NCI-H2196 (cell line): Measurements from ENCODE around the gene CDK5RAP2.
A peak's percentile ranks its signal among the peaks of the same experiment; 100 is the strongest.

ENCODE experiments used
- DNase-seq: peaks from one replicate; lab custom pipeline; 2025; ENCODE audit not compliant: unreplicated experiment; lab: John Stamatoyannopoulos, UW

The CDK5RAP2 gene

DNA sequence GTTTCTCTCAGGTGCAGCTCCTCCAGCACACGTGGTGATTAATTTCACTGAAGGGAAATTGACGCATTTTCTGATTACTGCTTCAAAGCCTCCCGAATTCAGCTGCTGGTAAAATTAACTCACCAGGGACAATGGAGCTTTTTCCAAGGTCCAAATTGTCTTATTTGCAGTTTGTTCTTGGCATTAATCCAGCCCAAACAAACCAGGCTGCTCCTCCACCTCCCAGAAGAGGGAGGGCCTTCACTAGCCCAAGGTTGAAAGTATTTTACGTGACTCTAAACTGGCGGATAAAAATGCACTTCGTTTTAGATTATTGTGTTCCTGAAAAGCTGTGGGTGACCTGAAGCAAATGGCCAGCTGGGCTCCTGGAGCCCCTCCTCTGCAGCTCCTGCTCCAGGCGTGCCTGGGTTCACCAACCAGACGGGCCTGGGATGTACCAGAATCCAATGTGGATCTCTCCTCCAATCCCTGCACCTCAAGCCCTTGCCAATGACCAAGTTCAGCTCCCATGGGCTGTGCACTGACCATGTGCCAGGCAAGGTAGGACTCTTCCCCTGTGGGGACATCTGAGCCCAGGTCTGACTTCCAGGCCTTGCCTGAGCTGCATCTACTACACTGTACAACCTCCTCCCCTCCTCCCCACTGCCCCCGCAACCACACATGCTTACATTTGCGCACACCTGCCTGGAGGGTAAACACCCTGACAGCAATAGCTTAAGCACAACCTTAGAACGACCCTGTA lies 193.4 kb downstream of the CDK5RAP2 start:
- peak; percentile 65 for DNase-seq

DNA sequence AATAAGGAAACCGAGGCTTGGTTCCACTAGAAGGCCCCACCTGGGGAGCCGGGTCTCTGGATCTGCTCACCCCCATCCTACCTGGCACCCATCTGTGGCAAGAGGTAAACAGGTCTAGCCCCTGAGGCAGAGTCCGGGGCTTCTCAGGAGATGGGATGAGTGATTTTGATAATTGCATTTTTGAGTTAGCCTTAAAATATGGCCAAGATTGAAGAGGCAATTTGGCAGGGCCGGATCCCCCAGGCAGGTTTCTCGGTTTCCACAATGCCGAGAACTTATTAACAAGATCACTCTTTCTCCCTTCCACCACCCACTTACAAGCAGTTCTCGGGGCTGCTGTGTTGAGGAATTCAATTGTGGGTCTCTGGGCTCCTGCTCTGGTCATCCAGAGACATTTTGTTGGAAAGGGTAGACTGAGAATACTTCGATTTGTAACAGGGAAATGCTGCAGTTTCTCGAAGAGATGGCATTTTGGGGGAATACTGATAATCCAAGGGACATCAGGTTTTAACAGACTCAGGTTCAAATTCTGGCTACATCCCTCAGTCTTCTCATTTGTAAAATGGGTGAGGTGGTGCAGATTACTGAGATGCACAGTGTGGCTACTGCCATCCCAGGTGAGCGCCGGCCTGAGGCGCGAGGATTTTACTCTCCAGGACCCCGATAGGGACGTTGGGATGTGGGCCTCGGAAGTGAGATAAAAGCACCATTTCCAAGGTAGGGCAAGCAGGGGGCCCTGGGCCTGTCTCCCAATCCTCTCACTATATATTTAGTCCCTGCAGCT lies 194.2 kb downstream of the CDK5RAP2 start:
- DNase-seq = no peak

DNA sequence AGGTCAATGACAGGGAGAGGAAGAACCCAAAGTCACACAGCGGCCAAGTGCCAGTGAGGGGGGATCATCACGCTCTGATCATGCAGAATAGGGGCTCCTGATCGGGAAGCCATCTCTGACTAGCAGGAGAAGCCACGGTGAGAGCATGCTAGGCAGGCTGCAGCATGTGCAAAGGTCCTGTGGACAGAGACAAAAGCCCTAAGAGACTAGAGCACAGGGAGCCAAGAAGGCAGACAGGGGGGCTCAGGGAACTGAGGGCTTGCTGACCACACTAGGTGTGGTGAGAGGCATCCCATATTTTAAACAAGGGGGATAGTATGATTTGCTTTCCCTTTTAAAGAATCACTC lies 195.1 kb downstream of the CDK5RAP2 start:
- DNase-seq = no peak

DNA sequence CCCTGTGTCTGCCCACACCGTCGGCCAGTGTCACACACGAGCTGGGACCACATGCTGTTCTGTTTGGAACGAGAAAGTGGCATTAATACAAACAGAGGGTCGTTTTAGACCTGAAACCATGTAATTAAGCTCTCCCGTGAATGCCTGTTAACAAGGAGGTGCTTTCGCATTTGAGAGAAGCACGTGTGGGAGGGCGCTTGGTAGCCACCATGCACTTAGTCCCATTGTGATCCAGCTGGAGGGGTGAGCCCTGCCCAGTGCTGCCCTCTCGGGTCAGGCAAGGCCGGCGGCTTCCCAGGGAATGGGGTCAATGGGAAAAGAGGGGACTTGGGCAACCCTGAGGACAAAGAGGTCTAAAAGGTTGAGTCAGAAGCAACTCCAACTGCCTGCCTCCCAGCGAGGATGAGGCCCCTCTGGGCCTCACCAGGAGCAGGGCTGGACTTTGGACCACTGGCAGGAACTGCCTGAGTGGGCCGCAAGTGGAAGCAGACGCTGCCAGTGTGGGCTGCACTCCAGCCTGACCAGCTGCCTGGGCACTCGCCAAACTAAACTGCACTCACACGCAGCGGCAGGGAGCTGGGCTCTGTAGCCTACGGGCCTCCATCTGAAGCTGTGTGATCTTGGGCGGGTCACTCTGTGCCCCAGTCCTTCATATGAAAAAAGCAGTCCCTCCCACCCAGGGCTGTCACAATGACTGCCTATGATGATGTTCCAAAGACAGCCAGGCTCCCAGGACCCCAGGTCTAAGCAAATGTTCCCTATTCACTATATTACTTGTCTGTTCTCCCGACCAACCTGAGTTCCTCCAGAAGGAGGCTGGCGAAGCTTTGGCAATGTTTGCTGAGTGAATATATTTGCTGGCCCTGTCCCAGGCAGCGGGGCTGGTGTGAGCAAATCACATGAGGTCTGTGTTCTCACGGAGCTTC lies 195.7 kb downstream of the CDK5RAP2 start:
- DNase-seq = no peak

DNA sequence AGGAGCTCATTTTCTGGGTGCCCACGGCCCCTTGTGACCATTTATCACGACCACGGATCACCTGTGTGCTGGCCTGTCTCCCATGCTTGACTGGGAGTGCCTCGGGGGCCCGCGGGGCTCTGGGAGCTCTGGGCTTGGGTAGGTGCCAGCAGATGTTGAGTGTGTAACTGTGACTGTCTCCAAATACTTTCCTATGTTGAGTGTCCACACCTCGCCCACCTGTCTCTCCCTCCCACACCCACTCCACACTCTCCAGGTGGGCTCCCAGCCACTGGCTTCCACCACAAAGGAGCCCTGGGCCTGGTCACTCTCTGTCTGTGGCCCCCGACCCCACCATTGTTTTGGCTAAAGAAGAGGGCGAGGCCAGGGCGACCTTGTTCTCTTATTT lies 196.4 kb downstream of the CDK5RAP2 start:
- DNase-seq = no peak

DNA sequence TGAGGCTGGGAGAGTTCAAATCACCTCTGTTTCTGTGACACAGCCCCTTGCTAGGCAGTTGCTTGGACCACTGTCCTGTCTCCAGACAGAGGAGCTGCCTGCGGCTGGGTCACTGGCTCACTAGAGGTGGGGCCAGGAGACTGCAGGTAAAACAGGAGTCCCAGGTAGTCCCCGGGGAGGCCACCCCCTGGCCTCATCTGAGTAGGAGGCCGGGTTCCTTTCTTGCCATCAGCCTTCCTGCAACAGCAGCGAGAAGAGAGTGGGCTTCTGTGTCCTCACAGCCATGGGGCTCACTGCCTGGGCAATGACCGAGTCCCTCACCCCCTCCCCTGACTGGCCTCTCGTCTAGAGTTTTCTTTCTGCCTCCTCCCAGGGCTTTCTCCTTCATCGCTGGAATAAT lies 197.5 kb downstream of the CDK5RAP2 start:
- DNase-seq = no peak

DNA sequence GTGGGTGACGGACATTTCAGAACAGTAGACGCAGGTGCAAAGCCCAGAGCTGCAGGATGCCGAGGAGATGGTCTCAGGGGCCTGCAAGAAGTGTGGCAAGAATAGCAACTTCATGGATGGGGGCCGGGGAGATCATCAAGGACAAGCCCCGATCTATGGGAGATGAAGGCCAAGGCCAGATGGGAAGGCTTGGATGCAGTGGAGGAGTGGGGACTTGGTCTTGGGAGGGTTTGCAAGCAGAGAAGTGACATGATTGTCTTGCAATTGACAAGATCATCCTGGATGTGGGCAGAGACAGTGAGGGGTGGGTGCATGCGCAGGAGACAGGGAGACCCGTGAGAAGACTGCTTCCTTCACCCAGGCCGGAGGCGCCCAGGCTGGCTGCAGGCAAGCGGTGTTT lies 198.1 kb downstream of the CDK5RAP2 start:
- no peak for DNase-seq

DNA sequence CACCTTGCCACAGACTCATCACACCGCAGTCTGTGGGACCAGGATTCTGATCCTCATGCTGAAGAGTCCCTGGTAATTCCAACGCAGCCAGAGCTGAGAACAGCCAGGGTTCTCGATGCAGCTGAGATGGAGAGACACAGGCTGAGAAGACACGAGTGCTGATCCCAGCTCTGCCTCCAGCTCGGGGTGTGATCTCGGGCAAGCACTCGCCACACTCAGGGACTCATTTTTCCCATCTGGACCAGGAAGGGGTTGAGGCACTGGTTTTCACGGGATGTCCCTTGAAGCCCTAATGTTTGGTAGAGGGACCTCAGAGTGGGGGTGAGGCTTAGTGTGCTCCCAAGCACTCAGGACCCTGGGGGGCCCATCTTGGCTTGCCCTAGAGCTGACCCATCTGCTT lies 200.4 kb downstream of the CDK5RAP2 start:
- no peak for DNase-seq

DNA sequence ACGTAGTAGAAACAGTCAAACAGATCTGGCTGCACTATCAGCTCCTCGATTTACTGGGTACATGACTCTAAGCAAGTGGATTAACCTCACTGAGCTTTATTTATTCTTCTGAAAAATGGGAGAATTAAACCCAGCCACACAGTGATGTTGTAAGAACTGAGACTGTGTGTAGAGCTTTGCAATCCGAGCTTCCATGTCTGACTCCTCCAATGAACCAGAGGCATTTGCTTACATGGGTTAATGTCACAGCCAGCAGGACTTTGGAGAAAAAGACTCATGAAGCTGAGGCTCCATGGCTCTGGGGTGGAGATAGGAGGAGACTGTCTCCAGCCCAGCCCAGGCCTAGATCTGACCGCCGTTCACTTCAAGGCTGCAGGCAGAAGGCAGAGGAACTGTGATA lies 201.3 kb downstream of the CDK5RAP2 start:
- no peak for DNase-seq

DNA sequence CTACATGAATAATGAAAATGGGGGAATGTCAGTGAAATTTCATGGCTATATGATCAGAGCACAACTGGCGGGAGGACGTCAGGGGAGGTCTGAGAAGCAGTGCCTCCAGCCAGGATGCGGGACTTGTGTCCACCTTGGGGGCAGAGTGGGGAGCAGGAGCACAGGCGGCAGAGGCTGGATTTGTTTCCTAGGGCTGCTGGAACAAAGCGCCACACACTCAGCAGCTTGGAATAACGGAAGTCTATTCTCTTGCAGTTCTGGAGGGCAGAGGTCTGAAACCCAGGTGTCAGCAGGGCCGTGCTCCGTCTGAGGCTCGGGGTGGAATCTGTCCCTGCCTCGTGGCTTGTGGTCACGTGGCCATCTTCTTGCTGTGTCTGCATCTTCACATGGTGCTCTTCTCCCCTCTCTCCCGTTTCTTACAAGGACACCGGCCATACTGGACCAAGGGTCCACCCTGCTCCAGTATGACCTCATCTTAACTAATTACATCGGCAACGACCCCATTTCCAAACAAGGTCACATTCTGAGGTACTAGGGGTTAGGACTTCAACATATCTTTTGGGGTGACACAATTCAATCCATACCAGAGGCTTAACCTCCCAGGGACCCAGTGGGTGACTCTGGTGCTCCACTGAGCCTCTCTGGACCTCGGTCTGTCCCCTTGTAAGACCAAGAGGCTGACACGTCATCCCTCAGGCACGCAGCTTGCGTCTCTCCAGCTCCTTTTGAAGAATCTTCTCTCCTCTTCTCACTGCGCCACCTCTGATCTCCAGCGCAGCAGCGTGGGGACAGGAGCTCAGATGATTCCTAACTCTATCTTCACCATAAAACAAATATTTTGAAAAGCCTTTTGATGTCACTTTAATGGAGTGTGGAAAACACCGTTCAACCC lies 202.5 kb downstream of the CDK5RAP2 start:
- DNase-seq = no peak

DNA sequence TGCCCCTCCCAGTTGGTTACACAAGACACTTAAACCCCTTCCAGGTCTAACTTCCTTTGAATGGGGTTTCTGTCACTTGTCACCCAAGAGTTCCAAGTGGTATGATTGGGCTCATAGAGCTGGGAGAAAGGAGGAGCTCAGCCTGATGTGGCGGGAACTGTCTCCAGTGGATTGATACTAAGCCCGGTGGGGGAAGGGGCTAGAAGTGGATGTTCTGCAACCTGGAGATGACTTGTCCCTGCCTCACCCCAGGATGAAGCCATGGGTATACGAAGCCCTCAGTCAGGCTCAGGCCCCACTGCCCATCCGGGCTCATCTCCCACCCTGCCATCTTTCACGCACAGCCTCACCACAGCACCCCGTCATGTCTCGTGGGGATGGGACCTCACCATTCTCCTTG lies 203.9 kb downstream of the CDK5RAP2 start:
- DNase-seq = no peak

DNA sequence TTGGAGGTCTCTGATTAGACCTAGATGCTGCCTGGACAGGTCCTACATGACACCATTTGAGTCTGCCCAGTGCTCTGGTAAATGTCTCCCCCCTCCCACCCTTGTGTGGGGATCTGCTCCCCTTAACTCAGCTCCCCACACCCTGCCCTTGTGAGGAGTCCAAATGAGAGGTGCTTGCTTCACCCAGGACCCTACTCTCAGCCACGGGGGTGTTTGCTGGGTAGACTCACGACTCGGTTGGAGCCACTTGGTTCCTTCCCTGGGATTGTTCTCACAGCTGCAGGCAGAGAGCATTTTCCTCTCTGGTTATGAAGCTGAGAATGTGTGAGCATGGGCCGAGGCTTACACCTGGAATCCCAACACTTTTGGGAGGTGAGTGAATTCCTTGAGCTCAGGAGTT lies 204.7 kb downstream of the CDK5RAP2 start:
- DNase-seq = no peak

DNA sequence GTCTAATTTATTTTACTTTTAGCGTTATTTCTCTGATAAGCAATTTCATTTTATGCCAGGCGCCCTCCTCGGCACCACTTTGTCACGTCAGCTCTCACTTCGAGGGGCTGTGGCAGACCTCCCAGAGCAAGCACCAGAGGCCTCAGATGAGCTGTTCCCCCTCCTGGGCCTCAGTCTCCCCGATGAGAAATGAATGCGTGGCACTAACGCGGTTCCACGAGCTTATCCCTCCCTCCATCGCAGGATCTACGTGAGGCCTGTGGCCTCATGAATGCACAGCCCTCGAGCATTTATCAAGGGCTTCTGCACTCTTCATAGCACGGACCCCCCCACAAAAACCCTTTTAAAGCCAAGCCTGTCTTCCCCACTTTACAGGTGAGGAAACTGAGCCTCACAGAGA lies 205.2 kb downstream of the CDK5RAP2 start:
- no peak for DNase-seq

DNA sequence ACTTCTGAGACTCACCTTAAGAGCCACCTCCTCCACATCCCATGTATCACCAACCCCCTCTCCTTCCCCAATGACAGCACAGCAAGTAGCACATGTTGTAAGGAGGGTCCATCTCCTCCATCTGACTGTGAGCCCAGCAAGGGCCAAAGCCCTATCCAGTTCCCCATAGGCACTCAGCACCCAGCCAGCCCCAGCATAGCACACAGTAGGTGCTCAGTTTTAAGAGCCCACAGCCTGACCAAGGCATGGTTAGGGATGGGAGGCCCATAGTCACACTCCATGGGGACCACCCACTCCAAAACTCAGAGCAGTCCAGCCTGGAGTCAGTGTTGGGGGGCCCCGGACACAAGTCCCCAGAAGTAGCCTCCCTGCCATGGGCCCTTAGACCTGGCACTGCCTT lies 205.7 kb downstream of the CDK5RAP2 start:
- no peak for DNase-seq

DNA sequence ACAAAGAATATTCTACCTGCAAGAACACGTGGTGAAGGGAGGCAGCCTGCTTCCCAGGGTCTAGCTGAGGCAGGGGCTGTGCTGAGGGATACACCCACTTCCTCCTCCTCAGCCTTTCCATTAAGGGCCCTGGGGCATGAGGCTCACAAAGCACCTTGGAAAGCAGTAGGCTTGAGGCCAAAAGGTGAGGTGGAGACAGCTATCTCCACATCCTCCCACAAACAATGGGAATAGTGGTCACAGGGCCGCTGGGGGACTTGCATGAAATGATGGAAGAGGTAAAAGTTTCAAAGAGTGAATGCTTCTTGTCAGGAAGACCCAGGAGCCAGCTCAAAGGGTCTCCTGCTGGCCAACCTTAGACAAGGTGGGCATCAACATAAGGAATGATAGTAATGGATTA lies 207.9 kb downstream of the CDK5RAP2 start:
- no peak for DNase-seq

DNA sequence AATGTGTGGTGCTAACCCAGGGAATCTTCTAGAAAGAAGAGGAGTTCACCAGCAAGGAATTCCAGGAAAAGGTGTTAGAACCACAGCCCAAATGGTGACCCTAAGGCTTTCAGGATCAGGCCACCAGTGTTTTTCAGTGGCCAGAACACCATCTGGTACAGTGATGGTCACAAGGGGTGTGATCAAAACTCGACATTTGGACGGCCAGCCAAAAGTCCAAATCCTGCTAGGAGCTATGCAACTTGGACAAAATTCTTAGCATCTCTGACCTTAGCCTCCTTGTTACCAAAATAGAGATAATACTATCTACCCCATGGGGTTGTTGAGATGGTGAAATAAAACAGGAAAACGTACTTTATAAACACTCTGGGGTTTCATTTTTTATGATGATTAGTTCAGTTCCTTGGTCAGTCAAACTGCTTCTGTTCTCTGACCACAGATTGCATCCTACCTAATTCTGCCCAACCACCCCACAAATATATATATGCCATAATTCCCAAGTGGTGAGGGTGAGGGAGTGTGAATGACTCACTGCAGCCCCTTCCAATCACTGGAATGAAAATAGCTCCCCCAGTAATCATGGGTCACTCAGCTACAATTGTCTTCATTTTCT lies 210.3 kb downstream of the CDK5RAP2 start:
- DNase-seq = no peak

DNA sequence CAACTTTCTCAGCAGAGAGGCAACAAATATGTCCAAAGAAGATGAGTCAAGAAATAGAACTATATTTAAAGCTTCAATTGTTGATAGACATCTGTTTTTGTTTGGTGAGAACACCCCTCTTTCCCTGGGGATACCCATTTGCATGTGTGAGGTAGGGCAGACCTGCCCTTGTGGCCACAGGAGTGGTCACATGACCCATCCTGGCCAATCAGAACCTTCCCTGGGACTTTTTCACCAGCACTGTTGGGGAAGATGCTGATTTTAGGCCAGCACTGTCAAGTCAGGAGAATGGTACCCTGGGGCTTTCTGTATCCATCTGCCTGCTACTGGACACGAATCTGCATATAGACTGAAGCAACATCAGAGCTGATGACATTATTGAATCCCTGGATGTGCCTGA lies 211.2 kb downstream of the CDK5RAP2 start:
- DNase-seq = no peak

DNA sequence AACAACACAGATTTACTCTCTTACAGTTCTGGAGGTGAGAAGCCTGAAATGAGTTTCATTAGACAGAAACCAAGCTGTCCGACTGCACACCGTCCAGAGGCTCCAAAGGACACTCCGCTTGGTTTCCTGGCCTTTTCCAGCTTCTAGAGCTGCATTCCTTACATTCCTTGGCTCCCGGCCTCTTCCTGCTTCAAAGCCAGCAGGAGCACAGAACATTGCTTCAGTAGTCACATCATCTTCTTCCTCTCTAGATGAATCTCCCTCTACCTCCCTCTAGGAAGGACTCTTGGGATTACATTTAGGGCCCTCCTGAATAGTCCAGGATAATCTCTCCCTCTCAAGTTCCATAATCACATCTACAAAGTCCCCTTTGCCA lies 213.3 kb downstream of the CDK5RAP2 start:
- no peak for DNase-seq

DNA sequence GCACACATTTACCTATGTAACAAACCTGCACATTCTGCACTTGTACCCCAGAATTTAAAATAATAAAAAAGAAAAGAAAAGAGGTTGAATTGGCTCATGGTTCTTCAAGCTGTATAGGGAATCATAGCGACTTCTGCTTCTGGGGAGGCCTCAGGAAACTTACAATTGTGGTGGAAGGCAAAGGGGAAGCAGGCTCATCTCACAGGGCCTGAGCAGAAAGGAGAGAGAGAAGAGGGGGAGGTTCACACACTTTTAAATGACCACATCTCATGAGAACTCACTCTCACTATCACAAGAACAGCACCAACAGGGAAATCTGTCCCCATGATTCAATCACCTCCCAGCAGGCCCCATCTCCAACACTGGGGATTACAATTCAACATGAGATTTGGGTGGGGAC lies 214.6 kb downstream of the CDK5RAP2 start:
- DNase-seq = no peak

DNA sequence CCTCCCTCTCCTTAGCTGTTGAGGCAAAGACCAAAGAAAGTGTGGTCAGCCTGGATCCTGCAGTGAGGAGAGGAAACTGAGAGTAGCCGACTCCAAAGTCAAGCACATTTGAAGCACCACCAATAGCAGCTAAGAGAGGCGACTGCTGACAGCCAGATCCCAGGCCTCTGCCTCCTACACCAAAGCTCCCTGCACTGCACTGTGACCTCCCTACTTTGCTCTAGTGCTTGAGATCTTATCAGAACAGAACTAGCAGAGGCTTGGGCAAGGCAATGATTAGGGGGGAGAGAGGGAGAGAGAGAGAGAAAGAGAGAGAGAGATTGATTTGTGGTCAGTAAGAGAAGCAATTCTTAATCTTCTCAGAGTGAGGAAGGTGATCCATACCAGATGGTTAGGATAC lies 216.3 kb downstream of the CDK5RAP2 start:
- DNase-seq = no peak
